22Rv1 (cell line): Measurements from ENCODE around the gene ADRM1.

Source experiments
- CTCF ChIP-seq: fragments of 450-650 bp; IDR thresholded peaks from 2 replicates; pipeline ENCODE4 v1.5.1; 2017; ENCODE audit warnings: mild to moderate bottlenecking
- ZFX ChIP-seq: fragments of 450-650 bp; IDR thresholded peaks from 2 replicates; pipeline ENCODE4 v1.6.1; 2017; ENCODE audit warnings: antibody characterized with exemption, borderline replicate concordance

DNA sequence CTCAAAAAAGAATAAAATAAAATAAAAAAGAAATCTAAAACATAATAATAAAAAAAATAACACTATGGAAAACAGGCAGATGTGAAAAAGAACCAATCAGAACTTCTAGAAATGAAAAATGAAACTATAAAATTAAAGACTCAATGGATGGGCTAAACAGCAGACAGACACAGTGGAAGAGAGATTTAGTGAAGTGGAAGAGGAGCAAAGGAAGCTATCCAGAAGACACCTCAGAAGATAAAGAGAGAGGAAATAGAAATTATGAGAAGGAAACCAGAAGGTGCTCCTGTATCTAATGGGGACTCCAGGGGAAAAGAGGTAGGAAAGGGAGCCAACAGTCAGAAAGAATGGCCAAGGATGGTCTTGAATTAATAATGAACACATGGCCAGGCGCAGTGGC, 45.8 kb downstream of the ADRM1 start:
- TF ChIP-seq CTCF, result no peak
- no peak for TF ChIP-seq ZFX
